Activated CD8-positive, alpha-beta T cell treated with anti-CD3 and anti-CD28 coated beads for 36 hours (primary cell): ENCODE results near the gene TMEM119. TPM values are rescaled to one million over a fixed set of nuclear protein-coding genes. Genes with fewer than 3 reads are reported as not detected.

Experiments
- ATAC-seq: fragments of 200-7000 bp; cut with Tn5 transposase; one replicate; pipeline ENCODE4 v1.10.0; 2021; ENCODE audit warnings: mild to moderate bottlenecking, moderate library complexity
- CTCF ChIA-PET: fragments of 350-600 bp; sonication (Branson Sonifier 250); formaldehyde crosslinking; loops from one replicate; lab custom pipeline; 2021; ENCODE audit warnings: antibody characterized with exemption; lab: Charles Lee
- POLR2A ChIA-PET: fragments of 350-600 bp; sonication (Branson Sonifier 250); formaldehyde crosslinking; loops from one replicate; lab custom pipeline; 2021; ENCODE audit warnings: antibody characterized with exemption; lab: Charles Lee
- DNase-seq: peaks from one replicate; pipeline ENCODE4 v3.0.0-alpha.2; 2020
- H3K27ac Mint-ChIP-seq: one replicate; pipeline ENCODE4 v1.8.0; 2021; ENCODE audit warnings: mild to moderate bottlenecking, mixed read lengths
- H3K27me3 Mint-ChIP-seq: one replicate; pipeline ENCODE4 v1.8.0; 2021; ENCODE audit warnings: mixed read lengths
- H3K36me3 Mint-ChIP-seq: one replicate; pipeline ENCODE4 v1.8.0; 2021; ENCODE audit warnings: low read depth, mixed read lengths
- H3K4me1 Mint-ChIP-seq: one replicate; pipeline ENCODE4 v1.8.0; 2021; ENCODE audit warnings: low read depth, mixed read lengths
- H3K4me3 Mint-ChIP-seq: one replicate; pipeline ENCODE4 v1.8.0; 2021; ENCODE audit warnings: mild to moderate bottlenecking, moderate library complexity, mixed read lengths
- H3K9me3 Mint-ChIP-seq: one replicate; pipeline ENCODE4 v1.8.0; 2021; ENCODE audit warnings: mixed read lengths
- intact Hi-C: fragments of 100-400 bp; cut with micrococcal nuclease; formaldehyde crosslinking; loops from one replicate; pipeline ENCODE4 v1.10.0; 2022
- total RNA-seq, 2 experiments: library from RNA; stranded (reverse); gene quantifications; one replicate each; pipeline ENCODE4 v1.2.3, GENCODE V29; 2021
- TF ChIP-seq, protein P1 (sequence below): fragments of 200-600 bp; IDR thresholded peaks from one replicate; pipeline ENCODE4 v1.8.0; 2022; ENCODE audit warnings: antibody characterized with exemption, mild to moderate bottlenecking

TMEM119 gene
- total RNA-seq, 2 experiments from 2014 or later, result not detected

GRCh38 chr12:108564724-108565123 is 33.2 kb downstream of the TMEM119 start:
- TF ChIP-seq, protein P1, sequence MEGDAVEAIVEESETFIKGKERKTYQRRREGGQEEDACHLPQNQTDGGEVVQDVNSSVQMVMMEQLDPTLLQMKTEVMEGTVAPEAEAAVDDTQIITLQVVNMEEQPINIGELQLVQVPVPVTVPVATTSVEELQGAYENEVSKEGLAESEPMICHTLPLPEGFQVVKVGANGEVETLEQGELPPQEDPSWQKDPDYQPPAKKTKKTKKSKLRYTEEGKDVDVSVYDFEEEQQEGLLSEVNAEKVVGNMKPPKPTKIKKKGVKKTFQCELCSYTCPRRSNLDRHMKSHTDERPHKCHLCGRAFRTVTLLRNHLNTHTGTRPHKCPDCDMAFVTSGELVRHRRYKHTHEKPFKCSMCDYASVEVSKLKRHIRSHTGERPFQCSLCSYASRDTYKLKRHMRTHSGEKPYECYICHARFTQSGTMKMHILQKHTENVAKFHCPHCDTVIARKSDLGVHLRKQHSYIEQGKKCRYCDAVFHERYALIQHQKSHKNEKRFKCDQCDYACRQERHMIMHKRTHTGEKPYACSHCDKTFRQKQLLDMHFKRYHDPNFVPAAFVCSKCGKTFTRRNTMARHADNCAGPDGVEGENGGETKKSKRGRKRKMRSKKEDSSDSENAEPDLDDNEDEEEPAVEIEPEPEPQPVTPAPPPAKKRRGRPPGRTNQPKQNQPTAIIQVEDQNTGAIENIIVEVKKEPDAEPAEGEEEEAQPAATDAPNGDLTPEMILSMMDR, result no peak
- no peaks in the 10 kb centered on the region for H3K9me3 Mint-ChIP-seq

DNA sequence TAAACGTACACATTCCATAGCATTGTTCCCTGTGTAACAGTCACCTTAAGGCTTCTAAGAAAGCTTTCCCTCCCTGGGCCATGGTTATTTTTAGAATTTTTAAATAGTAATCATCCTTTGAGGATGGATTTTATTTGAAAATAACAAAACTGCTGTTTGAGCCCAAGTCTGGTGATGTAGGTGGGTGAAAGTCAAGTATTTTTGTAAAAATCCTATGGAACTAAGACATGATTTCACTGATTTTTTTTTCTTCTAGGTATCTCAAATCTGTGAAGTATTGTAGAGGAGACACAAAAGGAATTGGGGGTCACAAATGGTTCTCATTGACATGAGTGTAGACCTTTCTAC is 34.1 kb downstream of the TMEM119 start:
- peaks cover 57% of the 10 kb centered on the region for H3K36me3 Mint-ChIP-seq
- CTCF ChIA-PET, result interaction anchor here (0.9 to 24.3 kb wide), 10 partner anchors 13 to 387 kb away, joined by 3 to 645 read pairs (median 10); partner anchors contain the start of gene SELPLG

More at GRCh38 chr12:108564724-108565123, 33.2 kb downstream of the TMEM119 start:
- ChIA-PET POLR2A (interaction anchor here (6.7 to 14.9 kb wide), 2 partner anchors 53 to 66 kb away, joined by 78 to 225 read pairs; partner anchors contain the start of gene SELPLG), CTCF (interaction anchor here (0.6 to 24.3 kb wide), 10 partner anchors 9 to 386 kb away, joined by 3 to 645 read pairs (median 10); partner anchors contain the start of gene SELPLG)
- peaks cover 58% of the 10 kb centered on the region for H3K36me3 Mint-ChIP-seq
- intact Hi-C loops, result loop anchor here (5.0 to 10.0 kb wide), 2 partner anchors 238 to 390 kb away; no protein-coding TSS in a partner anchor
- peak overlapping the region; percentile 100 for H3K27ac Mint-ChIP-seq
- peaks cover 59% of the 10 kb centered on the region for H3K4me1 Mint-ChIP-seq
- no peaks in the 10 kb centered on the region for H3K27me3 Mint-ChIP-seq
- DNase-seq (no peak), ATAC-seq (no peak)
- H3K4me3 Mint-ChIP-seq, result no peak overlapping the region

GRCh38 chr12:108563136-108563803 is 34.6 kb downstream of the TMEM119 start:
- DNase-seq (peak; percentile 96), ATAC-seq (peak; percentile 60)
- TF ChIP-seq, protein P1, result peak; percentile 89
- Mint-ChIP-seq H3K9me3 (no peaks in the 10 kb centered on the region), H3K4me3 (peak overlapping the region; percentile 99), H3K36me3 (peaks cover 55% of the 10 kb centered on the region), H3K4me1 (peaks cover 56% of the 10 kb centered on the region), H3K27me3 (no peaks in the 10 kb centered on the region), H3K27ac (peak overlapping the region; percentile 100)
- CTCF ChIA-PET, result interaction anchor here (0.9 to 24.3 kb wide), 13 partner anchors 8 to 388 kb away, joined by 3 to 645 read pairs (median 8); partner anchors contain the start of gene SELPLG
- intact Hi-C loops, result loop anchor here (1.0 to 10.0 kb wide), 4 partner anchors 55 to 392 kb away; no protein-coding TSS in a partner anchor
- POLR2A ChIA-PET, result interaction anchor here (1.0 to 14.9 kb wide), 4 partner anchors 54 to 67 kb away, joined by 3 to 225 read pairs (median 42); partner anchors contain the start of gene SELPLG

More for the DNA sequence above, 34.1 kb downstream of the TMEM119 start:
- Mint-ChIP-seq H3K9me3 (no peaks in the 10 kb centered on the region), H3K4me3 (peak overlapping the region; percentile 99), H3K27ac (peak overlapping the region; percentile 100), H3K27me3 (no peaks in the 10 kb centered on the region), H3K4me1 (peaks cover 59% of the 10 kb centered on the region)
- intact Hi-C loops, result loop anchor here (1.0 to 10.0 kb wide), 4 partner anchors 55 to 391 kb away; no protein-coding TSS in a partner anchor
- DNase-seq, result no peak
- no peak for ATAC-seq
- TF ChIP-seq, protein P1, result peak; percentile 60
- POLR2A ChIA-PET, result interaction anchor here (0.8 to 14.9 kb wide), 4 partner anchors 54 to 242 kb away, joined by 3 to 225 read pairs (median 41); partner anchors contain the start of gene SELPLG

DNA sequence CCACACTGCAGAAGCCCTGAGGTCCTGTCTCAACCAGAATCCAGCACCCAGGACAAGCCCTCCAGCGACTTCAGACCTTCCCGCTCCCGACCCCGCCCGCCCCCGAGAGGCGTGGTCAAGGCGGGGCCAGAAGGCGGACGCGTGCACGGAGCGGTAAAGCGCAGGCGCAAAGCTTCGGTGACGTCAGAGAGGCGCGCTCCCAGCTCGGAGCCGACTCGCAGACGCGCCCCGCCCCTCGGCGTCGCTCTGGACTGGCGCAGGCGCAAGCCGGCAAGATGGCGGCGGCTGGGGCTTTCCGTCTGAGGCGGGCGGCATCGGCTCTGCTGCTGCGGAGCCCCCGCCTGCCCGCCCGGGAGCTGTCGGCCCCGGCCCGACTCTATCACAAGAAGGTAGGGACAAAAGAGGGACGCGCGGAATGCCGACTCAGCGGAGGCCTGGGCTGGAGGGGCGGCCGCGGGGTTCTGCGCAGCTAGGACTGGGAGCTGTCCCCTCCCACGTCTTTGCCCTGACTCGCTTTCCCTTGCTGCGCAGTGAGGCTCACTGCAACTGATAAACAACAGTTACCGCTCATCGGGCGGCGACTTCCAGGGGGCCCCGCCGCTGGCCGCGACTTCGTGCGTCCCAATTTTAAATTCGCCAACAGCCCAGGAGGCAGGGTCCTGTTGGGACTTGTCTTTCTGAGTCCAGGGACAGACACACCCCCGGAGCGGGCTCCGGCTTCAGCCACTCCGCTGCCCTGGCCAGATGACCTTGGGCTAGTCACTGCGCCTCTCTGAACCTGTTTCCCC is 35.3 kb downstream of the TMEM119 start, which contains the start of gene ISCU:
TSS of gene ISCU (plus strand) at position 249 of the 788 bp plus-strand sequence. CDS start at position 276, 27 bp downstream.
- TF ChIP-seq, protein P1, result no peak
- Mint-ChIP-seq H3K36me3 (peaks cover 56% of the 10 kb centered on the region), H3K9me3 (no peaks in the 10 kb centered on the region), H3K4me1 (peaks cover 55% of the 10 kb centered on the region), H3K4me3 (peak within 1 kb of the TSS; percentile 99), H3K27me3 (no peaks in the 10 kb centered on the region), H3K27ac (peak within 1 kb of the TSS; percentile 100)
- ATAC-seq, result peak; percentile 76
- intact Hi-C loops, result loop anchor here (1.0 to 10.0 kb wide), 4 partner anchors 56 to 392 kb away; no protein-coding TSS in a partner anchor
- CTCF ChIA-PET, result interaction anchor here (0.9 to 24.3 kb wide), 8 partner anchors 9 to 241 kb away, joined by 3 to 645 read pairs (median 6); no protein-coding TSS in a partner anchor
- POLR2A ChIA-PET, result interaction anchor here (0.6 to 14.9 kb wide), 9 partner anchors 13 to 877 kb away, joined by 3 to 225 read pairs (median 6); partner anchors contain the start of genes FICD and SELPLG
- peak; percentile 97 for DNase-seq
